ENCODE data around the gene SSH3.

DNA sequence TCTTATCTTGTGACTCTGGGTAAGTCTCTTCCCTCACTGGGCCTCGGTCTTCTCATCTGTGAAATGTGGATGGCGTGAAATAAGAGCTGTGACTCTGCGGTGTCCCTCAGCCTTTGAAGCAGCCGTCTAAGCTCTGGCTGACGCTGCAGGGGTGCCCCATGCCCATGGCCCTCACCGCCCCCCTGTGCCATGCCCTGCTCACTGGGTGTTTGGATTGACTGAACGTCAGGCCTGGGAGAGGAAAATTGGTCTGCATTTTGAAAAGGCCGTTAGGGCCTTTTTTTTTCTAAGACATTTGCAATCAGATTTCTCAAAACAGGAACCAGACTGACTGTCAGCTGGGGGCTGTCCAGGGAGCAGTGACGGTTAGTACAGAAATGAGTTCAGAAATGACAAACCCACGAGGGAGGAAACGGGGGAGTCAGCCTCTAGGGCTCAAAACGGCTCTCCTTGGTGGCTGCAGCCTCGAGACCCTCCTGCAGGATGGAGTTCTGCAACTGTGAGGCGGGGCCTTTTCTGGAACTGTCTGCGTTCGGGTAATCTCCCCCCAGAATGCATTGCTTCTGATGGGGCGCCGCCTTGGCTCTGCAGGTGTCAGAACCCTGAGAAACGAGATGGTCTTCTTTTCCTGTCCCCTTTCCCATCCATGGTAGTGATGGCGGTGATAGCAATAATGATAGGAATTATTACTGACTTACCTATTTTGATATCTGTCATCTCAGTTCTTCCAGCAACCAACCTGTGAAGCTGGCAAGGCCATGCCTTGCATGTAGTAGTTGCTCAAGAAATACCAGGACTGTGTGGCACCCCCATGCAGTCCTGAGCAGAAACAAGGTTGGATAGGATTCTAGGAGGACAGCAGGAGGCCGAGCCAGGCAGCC, 35.0 kb upstream of the SSH3 start:
- TF ChIP-seq CTCF (conservative IDR thresholded peaks at IDR 0.05 in 1 of 2, IDR thresholded peaks at IDR 0.05 in 1 of 2; ENCODE audit: low read depth in 1 of 2, low read length in 2 of 2) (no peak), EZH2 (IDR thresholded peaks at IDR 0.05; ENCODE audit: low read length, missing control alignments) (no peak)

Measured in fibroblast of lung (primary cell).